ENCODE results near the gene LPP.

DNA sequence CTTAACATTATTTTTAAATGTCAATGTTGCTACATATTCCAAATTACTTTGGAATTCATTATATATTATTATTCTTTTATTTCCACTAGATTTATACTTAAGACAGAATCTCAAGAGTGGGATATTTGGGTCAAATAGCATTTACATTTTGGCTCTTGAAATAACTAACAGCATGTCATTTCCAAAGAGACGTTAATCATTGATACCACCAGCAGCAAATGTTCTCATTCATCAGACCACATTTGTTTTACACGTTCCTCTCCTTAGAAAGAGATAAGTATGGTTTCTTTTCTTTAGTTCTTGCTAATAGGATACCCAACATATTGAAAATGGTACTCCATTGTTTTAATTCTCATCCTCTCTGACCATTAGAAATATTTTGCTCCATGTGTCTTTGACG is 229.8 kb downstream of the LPP start:
- TF ChIP-seq, protein P1, sequence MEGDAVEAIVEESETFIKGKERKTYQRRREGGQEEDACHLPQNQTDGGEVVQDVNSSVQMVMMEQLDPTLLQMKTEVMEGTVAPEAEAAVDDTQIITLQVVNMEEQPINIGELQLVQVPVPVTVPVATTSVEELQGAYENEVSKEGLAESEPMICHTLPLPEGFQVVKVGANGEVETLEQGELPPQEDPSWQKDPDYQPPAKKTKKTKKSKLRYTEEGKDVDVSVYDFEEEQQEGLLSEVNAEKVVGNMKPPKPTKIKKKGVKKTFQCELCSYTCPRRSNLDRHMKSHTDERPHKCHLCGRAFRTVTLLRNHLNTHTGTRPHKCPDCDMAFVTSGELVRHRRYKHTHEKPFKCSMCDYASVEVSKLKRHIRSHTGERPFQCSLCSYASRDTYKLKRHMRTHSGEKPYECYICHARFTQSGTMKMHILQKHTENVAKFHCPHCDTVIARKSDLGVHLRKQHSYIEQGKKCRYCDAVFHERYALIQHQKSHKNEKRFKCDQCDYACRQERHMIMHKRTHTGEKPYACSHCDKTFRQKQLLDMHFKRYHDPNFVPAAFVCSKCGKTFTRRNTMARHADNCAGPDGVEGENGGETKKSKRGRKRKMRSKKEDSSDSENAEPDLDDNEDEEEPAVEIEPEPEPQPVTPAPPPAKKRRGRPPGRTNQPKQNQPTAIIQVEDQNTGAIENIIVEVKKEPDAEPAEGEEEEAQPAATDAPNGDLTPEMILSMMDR (IDR thresholded peaks at IDR 0.05), result no peak
- TF ChIP-seq POLR2A (IDR thresholded peaks at IDR 0.05), result no peak
